ENCODE results near the gene AKAP12. TPM values are rescaled to one million over a fixed set of nuclear protein-coding genes. Genes with fewer than 3 reads are reported as not detected.

AKAP12 gene
- total RNA-seq, 1 experiment from 2014 or later, result 109 TPM

- no peak overlapping the region for H3K9ac ChIP-seq (ENCODE audit: low read length)
- no TSS peak for BruUV-seq (replicated peaks)
- POLR2A ChIA-PET (ENCODE audit: unreplicated experiment), result interaction anchor here (0.5 kb wide), 1 partner anchor 1966 kb away, joined by 3 read pairs; no protein-coding TSS in a partner anchor
- CTCF ChIA-PET, result interaction anchor here (0.6 kb wide), 1 partner anchor 38 kb away, joined by 3 read pairs; no protein-coding TSS in a partner anchor
- no peak overlapping the region for H3K4me3 ChIP-seq (ENCODE audit: low read length)
- no peaks in the 10 kb centered on the region for H3K36me3 ChIP-seq (ENCODE audit: low read depth, low read length)
- ATAC-seq (no peak), DNase-seq (no peak)
- no peaks in the 10 kb centered on the region for H3F3A ChIP-seq (ENCODE audit: low read length, unreplicated experiment)
- H3K4me1 ChIP-seq (ENCODE audit: insufficient read depth, low read length), result no peaks in the 10 kb centered on the region
- no peak overlapping the region for H2AFZ ChIP-seq (ENCODE audit: low read length)
- no peaks in the 10 kb centered on the region for H3K9me2 ChIP-seq (replicated peaks; ENCODE audit: low read length)
- H3K9me3 ChIP-seq (ENCODE audit: low read length), result no peaks in the 10 kb centered on the region
- no peak overlapping the region for H3K27ac ChIP-seq (ENCODE audit: low read length)
- intact Hi-C loops (cut with micrococcal nuclease), result no loop called here
- H3K4me2 ChIP-seq (ENCODE audit: low read length), result no peak overlapping the region
- no peaks in the 10 kb centered on the region for H3K79me2 ChIP-seq (ENCODE audit: low read length)
- no peaks in the 10 kb centered on the region for H4K20me1 ChIP-seq (ENCODE audit: low read length)
- TF ChIP-seq EZH2 (IDR thresholded peaks at IDR 0.05; ENCODE audit: low read length, unreplicated experiment) (no peak), EZH2phosphoT487 (IDR thresholded peaks at IDR 0.05; ENCODE audit: borderline replicate concordance, low read length) (no peak), CTCF (conservative IDR thresholded peaks at IDR 0.05; ENCODE audit: low read depth, low read length) (no peak)
- H3K27me3 ChIP-seq (ENCODE audit: low read length), result no peaks in the 10 kb centered on the region
Measured at GRCh38 chr6:151216804-151217203, 23.0 kb upstream of the AKAP12 start.

GRCh38 chr6:151219192-151219591, 20.6 kb upstream of the AKAP12 start:
- Histone ChIP-seq H3F3A (ENCODE audit: low read length, unreplicated experiment) (no peaks in the 10 kb centered on the region), H3K9ac (ENCODE audit: low read length) (no peak overlapping the region), H3K27me3 (ENCODE audit: low read length) (no peaks in the 10 kb centered on the region), H3K4me1 (ENCODE audit: insufficient read depth, low read length) (no peaks in the 10 kb centered on the region), H3K9me2 (replicated peaks; ENCODE audit: low read length) (no peaks in the 10 kb centered on the region), H3K27ac (ENCODE audit: low read length) (no peak overlapping the region), H4K20me1 (ENCODE audit: low read length) (no peaks in the 10 kb centered on the region), H3K79me2 (ENCODE audit: low read length) (no peaks in the 10 kb centered on the region), H3K4me2 (ENCODE audit: low read length) (no peak overlapping the region), H3K9me3 (ENCODE audit: low read length) (no peaks in the 10 kb centered on the region), H3K36me3 (ENCODE audit: low read depth, low read length) (no peaks in the 10 kb centered on the region), H2AFZ (ENCODE audit: low read length) (no peak overlapping the region), H3K4me3 (ENCODE audit: low read length) (no peak overlapping the region)
- TF ChIP-seq EZH2 (IDR thresholded peaks at IDR 0.05; ENCODE audit: low read length, unreplicated experiment) (no peak), EZH2phosphoT487 (IDR thresholded peaks at IDR 0.05; ENCODE audit: borderline replicate concordance, low read length) (no peak), CTCF (conservative IDR thresholded peaks at IDR 0.05; ENCODE audit: low read depth, low read length) (no peak)
- CTCF ChIA-PET, result no interaction called here
- intact Hi-C loops (cut with micrococcal nuclease), result no loop called here
- no TSS peak for BruUV-seq (replicated peaks)
- no peak for ATAC-seq
- POLR2A ChIA-PET (ENCODE audit: unreplicated experiment), result no interaction called here
- no peak for DNase-seq

DNA sequence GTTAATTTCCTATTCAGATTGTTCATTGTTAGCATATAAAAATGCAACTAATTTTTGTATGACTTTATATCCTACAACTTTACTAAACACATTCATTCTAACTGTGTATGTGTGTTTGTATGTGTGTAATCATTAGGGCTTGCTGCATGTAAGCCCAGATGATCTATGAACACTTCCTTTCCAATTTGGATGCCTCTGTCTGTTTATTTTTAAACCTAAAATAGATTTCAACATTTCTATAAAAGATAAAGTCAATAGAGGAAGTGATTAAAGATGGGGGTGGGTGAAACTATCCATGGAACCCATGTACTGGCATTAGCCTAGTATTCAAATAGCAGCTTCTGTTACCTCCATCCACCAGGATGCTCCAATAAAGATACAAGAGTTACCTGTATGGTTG, 15.7 kb upstream of the AKAP12 start:
- no peaks in the 10 kb centered on the region for H3K9me3 ChIP-seq (ENCODE audit: low read length)
- H3K9me2 ChIP-seq (replicated peaks; ENCODE audit: low read length), result no peaks in the 10 kb centered on the region
- H3K4me2 ChIP-seq (ENCODE audit: low read length), result no peak overlapping the region
- H4K20me1 ChIP-seq (ENCODE audit: low read length), result no peaks in the 10 kb centered on the region
- ChIA-PET CTCF (no interaction called here), POLR2A (ENCODE audit: unreplicated experiment) (no interaction called here)
- no peaks in the 10 kb centered on the region for H3K27me3 ChIP-seq (ENCODE audit: low read length)
- no peaks in the 10 kb centered on the region for H3K4me1 ChIP-seq (ENCODE audit: insufficient read depth, low read length)
- DNase-seq (no peak), ATAC-seq (no peak)
- TF ChIP-seq EZH2phosphoT487 (IDR thresholded peaks at IDR 0.05; ENCODE audit: borderline replicate concordance, low read length) (no peak), CTCF (conservative IDR thresholded peaks at IDR 0.05; ENCODE audit: low read depth, low read length) (no peak), EZH2 (IDR thresholded peaks at IDR 0.05; ENCODE audit: low read length, unreplicated experiment) (no peak)
- H3F3A ChIP-seq (ENCODE audit: low read length, unreplicated experiment), result no peaks in the 10 kb centered on the region
- H3K9ac ChIP-seq (ENCODE audit: low read length), result no peak overlapping the region
- no peaks in the 10 kb centered on the region for H3K36me3 ChIP-seq (ENCODE audit: low read depth, low read length)
- H3K79me2 ChIP-seq (ENCODE audit: low read length), result no peaks in the 10 kb centered on the region
- H3K4me3 ChIP-seq (ENCODE audit: low read length), result no peak overlapping the region
- H2AFZ ChIP-seq (ENCODE audit: low read length), result no peak overlapping the region
- no peak overlapping the region for H3K27ac ChIP-seq (ENCODE audit: low read length)
- intact Hi-C loops (cut with micrococcal nuclease), result no loop called here
- BruUV-seq (replicated peaks), result no TSS peak

Measured in PC-3 (cell line).